HepG2 (cell line): ENCODE results near the gene SKP1. TPM values are rescaled to one million over a fixed set of nuclear protein-coding genes. Genes with fewer than 3 reads are reported as not detected.

Source experiments
- LBX2 ChIP-seq: sonication (generic); formaldehyde crosslinking; IDR thresholded peaks from 2 replicates; pipeline ENCODE4 v1.5.0; 2020; ENCODE audit warnings: missing genetic modification reagents, mild to moderate bottlenecking, borderline replicate concordance
- MEIS2 ChIP-seq: sonication (generic); formaldehyde crosslinking; IDR thresholded peaks from 2 replicates; pipeline ENCODE4 v1.9.0; 2021; ENCODE audit warnings: mild to moderate bottlenecking, missing genetic modification reagents
- MNT ChIP-seq: fragments of 450-650 bp; IDR thresholded peaks from 2 replicates; pipeline ENCODE4 v1.6.1; 2016
- POGZ ChIP-seq: sonication (generic); formaldehyde crosslinking; IDR thresholded peaks from 2 replicates; pipeline ENCODE4 v1.4.0; 2020; ENCODE audit warnings: mild to moderate bottlenecking, missing genetic modification reagents
- RCOR2 ChIP-seq: IDR thresholded peaks from 2 replicates; pipeline ENCODE4 v1.6.1; 2016; ENCODE audit warnings: missing biosample characterization, missing genetic modification reagents
- SAP130 ChIP-seq: IDR thresholded peaks from 2 replicates; pipeline ENCODE4 v1.6.1; 2016; ENCODE audit warnings: low read depth
- ZBTB38 ChIP-seq: sonication (generic); formaldehyde crosslinking; IDR thresholded peaks from 2 replicates; pipeline ENCODE4 v1.5.1; 2020; ENCODE audit warnings: mild to moderate bottlenecking, missing genetic modification reagents
- ZMYM2 ChIP-seq: sonication (generic); formaldehyde crosslinking; IDR thresholded peaks from 2 replicates; pipeline ENCODE4 v1.8.0; 2022; ENCODE audit warnings: mild to moderate bottlenecking, missing genetic modification reagents
- ZNF124 ChIP-seq: sonication (generic); formaldehyde crosslinking; IDR thresholded peaks from 2 replicates; pipeline ENCODE4 v1.4.0; 2020; ENCODE audit warnings: missing genetic modification reagents
- ZNF24 ChIP-seq: fragments of 450-650 bp; IDR thresholded peaks from 2 replicates; pipeline ENCODE4 v1.6.1; 2017; ENCODE audit warnings: antibody characterized with exemption, mild to moderate bottlenecking
- ZNF513 ChIP-seq: sonication (generic); formaldehyde crosslinking; conservative IDR thresholded peaks from 2 replicates; pipeline ENCODE4 v1.5.0; 2020; ENCODE audit warnings: missing genetic modification reagents
- ZNF563 ChIP-seq: sonication (generic); formaldehyde crosslinking; IDR thresholded peaks from 2 replicates; pipeline ENCODE4 v1.8.0; 2022; ENCODE audit warnings: mild to moderate bottlenecking, moderate library complexity, missing genetic modification reagents
- ZNF644 ChIP-seq: IDR thresholded peaks from 2 replicates; pipeline ENCODE4 v1.6.1; 2016; ENCODE audit warnings: low read depth
- ZNF770 ChIP-seq: sonication (generic); formaldehyde crosslinking; IDR thresholded peaks from 2 replicates; pipeline ENCODE4 v1.5.0; 2020; ENCODE audit warnings: mild to moderate bottlenecking, missing genetic modification reagents
- ZNF816 ChIP-seq: sonication (generic); formaldehyde crosslinking; IDR thresholded peaks from 2 replicates; pipeline ENCODE4 v1.8.0; 2022; ENCODE audit warnings: missing genetic modification reagents, mild to moderate bottlenecking, borderline replicate concordance
- ZNF83 ChIP-seq: sonication (generic); formaldehyde crosslinking; IDR thresholded peaks from 2 replicates; pipeline ENCODE4 v1.4.0; 2020; ENCODE audit warnings: missing genetic modification reagents, mild to moderate bottlenecking, borderline replicate concordance
- polyA plus RNA-seq, 8 experiments: library from polyadenylated mRNA; depleted of rRNA in 3 of 8; stranded (reverse) in 7 of 8; unstranded in 1 of 8; fragments of >200 nt; fragmentation: Illumina TruSeq in 4 of 8; extraction: Trizol in 4 of 8; gene quantifications; 2 replicates each; pipeline versions ENCODE4 v1.2.1 to v1.2.3, GENCODE V29; 2011 to 2016; ENCODE audit warnings: low read depth in 4 of 8, missing spikeins in 1 of 8, mixed read lengths in 1 of 8; ENCODE audit not compliant: insufficient read depth in 1 of 8
- total RNA-seq, 5 experiments: library from RNA; depleted of rRNA; stranded (reverse); fragments of >200 nt; fragmentation: Illumina TruSeq; extraction: Trizol; gene quantifications; 2 replicates each; pipeline ENCODE4 v1.2.3, GENCODE V29; 2016; ENCODE audit warnings: low read depth in 1 of 5
- TF ChIP-seq, protein P1 (sequence below): sonication (generic); formaldehyde crosslinking; IDR thresholded peaks from 2 replicates; pipeline ENCODE4 v1.4.0; 2020; ENCODE audit warnings: missing genetic modification reagents
- TF ChIP-seq, protein P2 (sequence below): sonication (generic); formaldehyde crosslinking; IDR thresholded peaks from 2 replicates; pipeline ENCODE4 v1.5.1; 2020; ENCODE audit warnings: mild to moderate bottlenecking, missing genetic modification reagents

SKP1 gene
- total and polyA plus RNA-seq, 2 of the 13 experiments (the other 11 are each of a cell fraction or from before 2014, with no cell fraction given) = 134 to 340 TPM

DNA sequence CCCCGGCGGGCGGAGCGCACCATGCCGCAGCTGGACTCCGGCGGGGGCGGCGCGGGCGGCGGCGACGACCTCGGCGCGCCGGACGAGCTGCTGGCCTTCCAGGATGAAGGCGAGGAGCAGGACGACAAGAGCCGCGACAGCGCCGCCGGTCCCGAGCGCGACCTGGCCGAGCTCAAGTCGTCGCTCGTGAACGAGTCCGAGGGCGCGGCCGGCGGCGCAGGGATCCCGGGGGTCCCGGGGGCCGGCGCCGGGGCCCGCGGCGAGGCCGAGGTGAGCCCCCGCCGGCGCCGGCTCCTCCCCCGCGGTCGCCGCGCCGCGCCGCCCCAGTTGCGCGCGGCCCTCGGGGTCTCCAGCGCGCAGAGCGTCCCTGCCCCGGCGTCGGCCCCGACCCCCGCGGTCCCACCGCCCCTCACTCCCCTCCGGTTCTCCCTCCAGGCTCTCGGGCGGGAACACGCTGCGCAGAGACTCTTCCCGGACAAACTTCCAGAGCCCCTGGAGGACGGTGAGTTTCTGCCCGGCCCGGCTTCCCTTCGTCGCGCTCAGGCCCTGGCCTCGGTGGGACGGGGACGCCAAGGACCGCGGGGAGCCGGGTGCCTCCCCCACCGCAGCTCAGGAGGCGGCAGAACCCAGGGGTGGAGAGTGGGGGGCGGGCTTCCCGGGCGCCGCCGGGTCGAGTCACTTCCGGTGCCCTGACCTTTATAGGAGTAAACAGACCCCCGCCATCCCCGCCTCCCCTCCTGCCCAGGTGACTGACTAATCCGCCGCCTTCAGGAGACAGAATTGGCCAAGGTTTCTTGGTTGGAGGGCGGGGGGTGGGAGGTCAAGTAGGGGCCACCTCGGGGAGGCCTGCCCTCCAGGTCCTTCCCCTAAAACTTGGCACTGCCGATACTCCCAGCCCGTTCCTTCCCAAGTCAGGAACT lies 61.6 kb downstream of the SKP1 start (continued):
- TF ChIP-seq ZNF770 (CRISPR knock-in tag) (no peak), ZNF563 (0 out of 2 replicates have a peak, but pooled peaks have one; percentile 33), RCOR2 (CRISPR knock-in tag) (no peak), ZMYM2 (CRISPR knock-in tag) (no peak), ZNF83 (CRISPR knock-in tag) (no peak), ZNF644 (no peak), ZNF513 (CRISPR knock-in tag) (no peak), SAP130 (CRISPR knock-in tag) (peak; percentile 30), LBX2 (CRISPR knock-in tag) (no peak), ZNF24 (no peak), MEIS2 (CRISPR knock-in tag) (0 out of 2 replicates have a peak, but pooled peaks have one; percentile 30), ZBTB38 (CRISPR knock-in tag) (no peak), MNT (no peak), ZNF124 (no peak), ZNF816 (CRISPR knock-in tag) (no peak), POGZ (no peak)
- TF ChIP-seq, protein P1, sequence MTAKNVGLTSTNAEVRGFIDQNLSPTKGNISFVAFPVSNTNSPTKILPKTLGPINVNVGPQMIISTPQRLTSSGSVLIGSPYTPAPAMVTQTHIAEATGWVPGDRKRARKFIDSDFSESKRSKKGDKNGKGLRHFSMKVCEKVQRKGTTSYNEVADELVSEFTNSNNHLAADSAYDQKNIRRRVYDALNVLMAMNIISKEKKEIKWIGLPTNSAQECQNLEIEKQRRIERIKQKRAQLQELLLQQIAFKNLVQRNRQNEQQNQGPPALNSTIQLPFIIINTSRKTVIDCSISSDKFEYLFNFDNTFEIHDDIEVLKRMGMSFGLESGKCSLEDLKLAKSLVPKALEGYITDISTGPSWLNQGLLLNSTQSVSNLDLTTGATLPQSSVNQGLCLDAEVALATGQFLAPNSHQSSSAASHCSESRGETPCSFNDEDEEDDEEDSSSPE = no peak
- TF ChIP-seq, protein P2, sequence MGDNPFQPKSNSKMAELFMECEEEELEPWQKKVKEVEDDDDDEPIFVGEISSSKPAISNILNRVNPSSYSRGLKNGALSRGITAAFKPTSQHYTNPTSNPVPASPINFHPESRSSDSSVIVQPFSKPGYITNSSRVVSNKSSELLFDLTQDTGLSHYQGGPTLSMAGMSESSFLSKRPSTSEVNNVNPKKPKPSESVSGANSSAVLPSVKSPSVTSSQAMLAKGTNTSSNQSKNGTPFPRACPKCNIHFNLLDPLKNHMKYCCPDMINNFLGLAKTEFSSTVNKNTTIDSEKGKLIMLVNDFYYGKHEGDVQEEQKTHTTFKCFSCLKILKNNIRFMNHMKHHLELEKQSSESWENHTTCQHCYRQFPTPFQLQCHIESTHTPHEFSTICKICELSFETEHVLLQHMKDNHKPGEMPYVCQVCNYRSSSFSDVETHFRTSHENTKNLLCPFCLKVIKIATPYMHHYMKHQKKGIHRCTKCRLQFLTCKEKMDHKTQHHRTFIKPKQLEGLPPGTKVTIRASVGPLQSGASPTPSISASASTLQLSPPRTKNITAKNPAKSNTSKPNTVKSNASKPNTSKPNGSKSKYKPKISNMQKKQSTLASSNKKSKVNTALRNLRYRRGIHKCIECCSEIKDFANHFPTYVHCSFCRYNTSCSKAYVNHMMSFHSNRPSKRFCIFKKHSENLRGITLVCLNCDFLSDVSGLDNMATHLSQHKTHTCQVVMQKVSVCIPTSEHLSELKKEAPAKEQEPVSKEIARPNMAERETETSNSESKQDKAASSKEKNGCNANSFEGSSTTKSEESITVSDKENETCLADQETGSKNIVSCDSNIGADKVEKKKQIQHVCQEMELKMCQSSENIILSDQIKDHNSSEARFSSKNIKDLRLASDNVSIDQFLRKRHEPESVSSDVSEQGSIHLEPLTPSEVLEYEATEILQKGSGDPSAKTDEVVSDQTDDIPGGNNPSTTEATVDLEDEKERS (CRISPR knock-in tag) = no peak
